Left renal pelvis (tissue), 4 donors: ENCODE results near the gene ADAMTSL5. TPM values are rescaled to one million over a fixed set of nuclear protein-coding genes. Genes with fewer than 3 reads are reported as not detected.

ENCODE experiments used
- DNase-seq, 4 donors: peaks; one replicate each; pipeline ENCODE4 v3.0.0-alpha.2; 2013; ENCODE audit warnings: low read depth in 4 of 4, low spot score in 3 of 4
- polyA plus RNA-seq, 4 donors: library from polyadenylated mRNA; unstranded; fragments of 120-200 nt; gene quantifications; one replicate each; pipeline ENCODE4 v1.2.1, GENCODE V29; 2013; ENCODE audit not compliant: insufficient read length in 4 of 4

The ADAMTSL5 gene
- polyA plus RNA-seq, 4 donors: 0.79 to 2.5 (median 0.96) TPM

DNA sequence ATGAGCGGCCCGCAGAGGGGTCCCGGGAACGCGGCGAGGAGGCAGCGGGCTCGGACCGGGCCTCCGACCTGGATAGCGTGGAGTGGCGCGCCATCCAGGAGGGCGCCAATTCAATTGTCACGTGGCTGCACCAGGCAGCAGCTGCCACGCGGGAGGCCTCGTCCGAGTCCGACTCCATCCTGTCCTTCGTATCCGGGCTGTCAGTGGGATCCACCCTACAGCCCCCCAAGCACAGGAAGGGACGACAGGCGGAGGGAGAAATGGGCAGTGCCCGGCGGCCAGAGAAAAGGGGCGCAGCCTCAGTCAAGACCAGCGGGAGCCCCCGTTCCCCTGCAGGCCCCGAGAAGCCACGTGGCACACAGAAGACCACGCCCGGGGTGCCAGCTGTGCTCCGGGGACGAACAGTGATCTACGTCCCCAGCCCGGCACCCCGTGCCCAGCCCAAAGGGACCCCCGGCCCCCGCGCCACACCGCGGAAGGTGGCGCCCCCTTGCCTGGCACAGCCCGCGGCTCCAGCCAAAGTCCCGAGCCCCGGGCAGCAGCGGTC, 44.5 kb downstream of the ADAMTSL5 start:
- no peak for DNase-seq

DNA sequence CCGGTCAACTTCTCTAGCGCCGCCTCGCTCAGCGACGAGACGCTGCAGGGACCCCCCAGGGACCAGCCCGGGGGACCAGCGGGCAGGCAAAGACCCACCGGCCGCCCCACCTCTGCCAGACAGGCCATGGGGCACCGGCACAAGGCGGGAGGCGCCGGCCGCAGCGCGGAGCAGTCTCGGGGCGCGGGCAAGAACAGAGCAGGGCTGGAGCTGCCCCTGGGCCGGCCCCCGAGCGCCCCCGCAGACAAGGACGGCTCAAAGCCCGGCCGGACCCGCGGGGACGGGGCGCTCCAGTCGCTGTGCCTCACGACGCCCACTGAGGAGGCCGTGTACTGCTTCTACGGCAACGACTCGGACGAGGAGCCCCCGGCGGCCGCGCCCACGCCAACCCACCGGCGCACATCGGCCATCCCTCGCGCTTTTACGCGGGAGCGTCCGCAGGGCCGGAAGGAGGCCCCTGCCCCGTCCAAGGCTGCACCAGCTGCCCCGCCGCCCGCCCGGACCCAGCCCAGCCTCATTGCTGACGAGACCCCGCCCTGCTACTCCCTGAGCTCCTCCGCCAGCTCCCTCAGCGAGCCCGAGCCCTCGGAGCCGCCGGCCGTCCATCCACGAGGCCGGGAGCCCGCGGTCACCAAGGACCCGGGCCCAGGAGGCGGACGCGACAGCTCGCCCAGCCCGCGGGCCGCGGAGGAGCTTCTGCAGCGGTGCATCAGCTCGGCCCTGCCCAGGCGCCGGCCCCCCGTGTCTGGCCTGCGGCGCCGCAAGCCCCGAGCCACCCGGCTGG, 45.1 kb downstream of the ADAMTSL5 start:
- no peak for DNase-seq

DNA sequence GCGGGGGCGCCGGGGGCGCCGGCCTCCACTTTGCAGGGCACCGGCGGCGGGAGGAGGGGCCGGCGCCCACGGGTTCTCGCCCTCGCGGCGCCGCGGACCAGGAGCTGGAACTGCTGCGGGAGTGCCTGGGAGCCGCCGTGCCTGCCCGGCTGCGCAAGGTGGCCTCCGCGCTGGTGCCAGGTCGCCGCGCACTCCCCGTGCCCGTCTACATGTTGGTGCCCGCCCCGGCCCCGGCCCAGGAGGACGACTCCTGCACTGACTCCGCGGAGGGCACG, 45.7 kb downstream of the ADAMTSL5 start:
- DNase-seq: no peak

DNA sequence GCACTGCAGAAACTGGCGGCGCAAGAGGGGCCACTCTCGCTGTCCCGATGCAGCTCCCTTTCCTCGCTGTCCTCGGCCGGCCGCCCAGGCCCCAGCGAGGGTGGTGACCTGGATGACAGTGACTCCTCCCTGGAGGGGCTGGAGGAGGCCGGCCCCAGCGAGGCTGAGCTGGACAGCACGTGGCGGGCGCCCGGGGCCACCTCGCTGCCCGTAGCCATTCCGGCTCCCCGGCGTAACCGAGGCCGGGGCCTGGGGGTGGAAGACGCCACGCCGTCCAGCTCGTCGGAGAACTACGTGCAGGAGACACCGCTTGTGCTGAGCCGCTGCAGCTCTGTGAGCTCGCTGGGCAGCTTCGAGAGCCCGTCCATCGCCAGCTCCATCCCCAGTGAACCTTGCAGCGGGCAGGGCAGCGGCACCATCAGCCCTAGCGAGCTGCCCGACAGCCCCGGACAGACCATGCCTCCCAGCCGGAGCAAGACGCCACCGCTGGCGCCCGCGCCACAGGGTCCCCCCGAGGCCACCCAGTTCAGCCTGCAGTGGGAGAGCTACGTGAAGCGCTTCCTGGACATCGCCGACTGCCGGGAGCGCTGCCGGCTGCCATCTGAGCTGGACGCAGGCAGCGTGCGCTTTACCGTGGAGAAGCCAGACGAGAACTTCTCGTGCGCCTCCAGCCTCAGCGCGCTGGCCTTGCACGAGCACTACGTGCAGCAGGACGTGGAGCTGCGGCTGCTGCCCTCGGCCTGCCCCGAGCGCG, 46.2 kb downstream of the ADAMTSL5 start:
- no peak for DNase-seq

DNA sequence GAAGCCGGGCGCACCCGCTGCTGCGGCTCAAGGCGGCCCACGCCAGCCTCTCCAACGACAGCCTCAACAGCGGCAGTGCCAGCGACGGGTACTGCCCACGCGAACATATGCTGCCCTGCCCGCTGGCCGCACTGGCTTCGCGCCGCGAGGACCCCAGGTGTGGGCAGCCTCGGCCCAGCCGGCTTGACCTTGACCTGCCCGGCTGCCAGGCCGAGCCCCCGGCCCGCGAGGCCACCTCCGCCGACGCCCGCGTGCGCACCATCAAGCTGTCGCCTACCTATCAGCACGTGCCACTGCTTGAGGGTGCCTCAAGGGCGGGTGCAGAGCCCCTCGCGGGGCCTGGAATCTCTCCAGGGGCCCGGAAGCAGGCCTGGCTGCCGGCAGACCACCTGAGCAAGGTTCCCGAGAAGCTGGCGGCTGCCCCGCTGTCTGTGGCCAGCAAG, 46.8 kb downstream of the ADAMTSL5 start:
- DNase-seq: no peak

DNA sequence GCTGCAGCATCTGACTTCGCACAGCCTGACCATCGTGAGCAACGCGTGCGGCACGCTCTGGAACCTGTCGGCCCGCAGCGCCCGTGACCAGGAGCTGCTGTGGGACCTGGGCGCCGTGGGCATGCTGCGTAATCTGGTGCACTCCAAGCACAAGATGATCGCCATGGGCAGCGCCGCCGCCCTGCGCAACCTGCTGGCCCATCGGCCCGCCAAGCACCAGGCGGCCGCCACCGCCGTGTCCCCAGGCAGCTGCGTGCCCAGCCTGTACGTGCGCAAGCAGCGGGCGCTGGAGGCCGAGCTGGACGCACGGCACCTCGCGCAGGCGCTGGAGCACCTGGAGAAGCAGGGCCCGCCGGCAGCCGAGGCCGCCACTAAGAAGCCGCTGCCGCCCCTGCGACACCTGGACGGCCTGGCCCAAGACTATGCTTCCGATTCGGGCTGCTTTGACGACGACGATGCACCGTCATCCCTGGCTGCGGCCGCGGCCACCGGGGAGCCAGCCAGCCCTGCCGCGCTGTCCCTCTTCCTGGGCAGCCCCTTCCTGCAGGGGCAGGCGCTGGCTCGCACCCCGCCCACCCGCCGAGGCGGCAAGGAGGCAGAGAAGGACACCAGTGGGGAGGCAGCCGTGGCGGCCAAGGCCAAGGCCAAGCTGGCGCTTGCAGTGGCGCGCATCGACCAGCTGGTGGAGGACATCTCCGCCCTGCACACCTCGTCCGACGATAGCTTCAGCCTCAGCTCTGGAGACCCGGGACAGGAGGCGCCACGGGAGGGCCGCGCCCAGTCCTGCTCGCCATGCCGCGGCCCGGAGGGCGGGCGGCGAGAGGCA, 47.4 kb downstream of the ADAMTSL5 start:
- no peak for DNase-seq

DNA sequence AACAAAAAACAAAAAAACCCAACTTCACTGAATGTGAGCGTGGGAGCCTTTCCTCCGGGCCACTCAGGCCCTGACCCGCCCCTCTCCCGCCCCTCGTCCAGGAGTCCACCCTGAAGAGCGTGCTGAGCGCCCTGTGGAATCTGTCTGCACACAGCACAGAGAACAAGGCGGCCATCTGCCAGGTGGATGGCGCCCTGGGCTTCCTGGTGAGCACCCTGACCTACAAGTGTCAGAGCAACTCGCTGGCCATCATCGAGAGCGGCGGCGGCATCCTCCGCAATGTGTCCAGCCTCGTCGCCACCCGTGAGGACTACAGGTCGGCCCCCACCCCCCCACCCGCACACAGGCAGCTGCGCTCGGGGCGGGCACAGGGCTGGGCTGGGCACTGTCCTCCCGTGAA, 51.0 kb downstream of the ADAMTSL5 start:
- DNase-seq: no peak

DNA sequence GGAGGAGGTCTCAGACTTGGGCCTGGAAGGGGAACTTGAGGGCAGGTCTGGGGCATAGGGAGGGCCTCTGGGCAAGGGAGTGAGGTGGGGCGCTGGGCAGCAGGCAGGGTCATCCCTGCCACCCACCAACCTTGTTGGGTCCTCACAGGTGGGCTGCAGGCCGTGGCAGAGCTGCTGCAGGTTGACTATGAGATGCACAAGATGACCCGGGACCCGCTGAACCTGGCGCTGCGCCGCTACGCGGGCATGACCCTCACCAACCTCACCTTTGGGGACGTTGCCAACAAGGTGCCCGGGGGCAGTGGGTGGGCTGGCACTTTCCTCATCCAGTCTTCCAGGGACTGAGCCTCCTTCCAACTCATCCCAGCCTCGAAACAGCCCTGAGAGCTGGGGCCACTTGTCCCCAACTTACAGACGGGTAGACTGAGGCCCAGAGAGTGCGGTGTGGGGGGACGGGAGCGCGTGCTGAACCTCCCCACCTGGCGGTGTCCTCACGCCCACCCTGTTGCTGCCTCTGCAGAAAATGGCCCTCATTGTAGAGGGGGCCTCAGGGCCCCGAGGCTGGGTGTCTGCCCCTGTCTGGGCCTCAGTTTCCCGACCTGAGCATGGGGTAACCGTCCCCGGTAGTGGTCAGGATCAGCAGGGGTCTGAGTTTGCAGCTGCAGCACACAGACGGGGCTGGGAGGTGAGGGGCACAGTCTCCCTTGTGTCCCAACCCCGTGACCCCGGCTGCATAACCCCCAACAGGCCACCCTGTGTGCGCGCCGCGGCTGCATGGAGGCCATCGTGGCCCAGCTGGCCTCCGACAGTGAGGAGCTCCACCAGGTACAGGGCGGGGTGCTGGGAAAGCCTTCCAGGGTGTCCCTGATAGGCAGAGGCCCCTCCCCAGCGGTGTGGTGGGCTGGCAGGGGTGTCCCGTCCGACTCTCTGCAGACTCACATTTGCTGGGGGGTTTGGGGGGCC, 52.5 kb downstream of the ADAMTSL5 start:
- DNase-seq: no peak

DNA sequence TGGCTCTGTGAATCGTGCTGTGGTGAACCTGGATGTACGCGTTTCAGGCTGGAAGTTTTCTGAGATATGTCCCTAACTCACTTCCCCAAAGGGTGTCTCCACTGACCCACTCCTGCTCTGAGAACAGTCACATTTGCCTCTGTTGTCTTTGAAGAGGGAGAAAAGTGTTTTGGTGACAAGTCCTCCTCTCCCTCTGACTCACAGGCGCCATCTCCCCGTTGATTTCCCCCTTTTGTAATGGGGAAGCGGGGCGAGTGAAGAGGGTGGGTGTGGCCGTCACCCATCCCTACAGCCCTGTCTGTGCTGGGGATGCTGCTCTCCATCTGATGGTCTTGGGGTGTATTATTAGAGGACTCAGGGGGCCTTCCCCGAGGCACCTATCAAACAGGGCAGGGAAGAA, 53.3 kb downstream of the ADAMTSL5 start:
- DNase-seq: no peak

DNA sequence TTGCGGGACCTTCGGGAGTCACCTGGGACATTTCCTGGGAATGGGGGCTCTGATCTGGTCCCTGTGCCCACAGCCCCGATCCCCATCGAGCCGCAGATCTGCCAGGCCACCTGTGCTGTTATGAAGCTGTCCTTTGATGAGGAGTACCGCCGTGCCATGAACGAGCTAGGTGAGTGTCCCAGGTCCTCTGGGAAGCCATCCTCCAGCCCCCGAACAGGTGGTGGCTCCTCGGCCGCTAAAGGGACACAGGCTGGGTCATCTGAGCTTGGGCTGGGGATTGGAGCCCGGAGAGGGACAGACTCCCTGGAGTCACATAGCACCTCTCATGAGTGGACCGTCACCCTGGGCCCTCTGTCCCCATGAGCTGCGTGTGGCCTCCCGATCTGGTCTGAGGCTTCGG, 54.9 kb downstream of the ADAMTSL5 start:
- DNase-seq: no peak

DNA sequence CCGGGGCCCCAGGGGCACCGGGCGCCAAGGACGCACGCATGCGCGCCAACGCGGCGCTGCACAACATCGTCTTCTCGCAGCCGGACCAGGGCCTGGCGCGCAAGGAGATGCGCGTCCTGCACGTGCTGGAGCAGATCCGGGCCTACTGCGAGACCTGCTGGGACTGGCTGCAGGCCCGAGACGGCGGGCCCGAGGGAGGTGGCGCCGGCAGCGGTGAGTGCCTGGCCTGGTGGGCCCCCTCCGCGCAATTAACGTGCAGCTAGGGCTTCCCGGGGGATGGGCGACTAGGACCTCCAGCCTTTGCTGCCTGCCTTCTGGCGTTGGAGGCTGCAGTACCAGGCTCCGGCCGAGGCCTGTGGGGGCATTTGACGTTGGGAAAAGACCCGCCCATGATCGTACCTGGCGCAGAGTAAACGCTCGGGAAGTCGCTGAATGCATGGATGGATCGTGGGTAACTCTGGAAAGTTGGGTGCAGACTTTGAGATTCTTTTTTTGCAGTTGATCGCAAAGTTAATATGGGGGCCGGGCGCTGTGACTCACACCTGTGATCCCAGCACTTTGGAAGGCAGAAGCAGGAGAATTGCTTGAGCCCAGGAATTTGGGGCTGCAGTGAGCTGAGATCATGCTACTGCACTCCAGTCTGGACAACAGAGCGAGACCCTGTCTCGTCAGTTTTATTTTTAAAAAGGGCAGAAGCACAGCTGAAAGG, 55.6 kb downstream of the ADAMTSL5 start:
- DNase-seq: no peak

DNA sequence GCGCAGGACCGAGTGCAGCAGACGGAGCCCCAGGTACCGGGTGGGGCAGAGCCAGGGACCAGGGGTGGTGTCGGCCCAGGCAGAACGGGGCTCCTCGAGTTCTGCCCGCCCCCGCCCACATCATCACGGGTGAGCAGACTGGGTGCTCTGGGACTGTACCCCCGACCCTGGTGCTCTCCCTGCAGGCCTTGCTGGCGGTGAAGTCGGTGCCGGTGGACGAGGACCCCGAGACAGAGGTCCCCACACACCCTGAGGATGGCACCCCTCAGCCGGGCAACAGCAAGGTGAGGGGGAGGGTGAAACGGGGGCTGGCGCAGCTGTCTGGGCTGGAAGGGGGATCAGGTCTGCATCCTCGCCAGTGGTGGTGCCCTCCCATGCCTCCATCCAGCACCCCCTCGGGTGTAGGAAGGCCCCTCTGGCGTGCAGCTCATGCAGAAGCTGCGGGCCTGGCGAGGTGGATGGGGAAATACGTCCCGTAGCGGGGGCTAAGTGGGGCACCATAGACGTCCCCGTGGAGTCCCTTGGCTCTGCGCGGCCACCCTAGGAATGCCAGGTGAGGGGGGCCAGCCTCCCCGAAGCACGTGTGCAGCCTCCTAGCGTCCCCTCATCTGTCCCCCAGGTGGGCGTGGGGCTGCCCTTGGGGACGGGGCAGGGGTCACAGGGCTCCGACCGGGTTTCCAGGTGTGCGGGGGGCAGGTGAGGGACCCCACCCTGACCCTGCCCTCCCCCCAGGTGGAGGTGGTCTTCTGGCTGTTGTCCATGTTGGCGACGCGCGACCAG, 56.5 kb downstream of the ADAMTSL5 start:
- DNase-seq: no peak

DNA sequence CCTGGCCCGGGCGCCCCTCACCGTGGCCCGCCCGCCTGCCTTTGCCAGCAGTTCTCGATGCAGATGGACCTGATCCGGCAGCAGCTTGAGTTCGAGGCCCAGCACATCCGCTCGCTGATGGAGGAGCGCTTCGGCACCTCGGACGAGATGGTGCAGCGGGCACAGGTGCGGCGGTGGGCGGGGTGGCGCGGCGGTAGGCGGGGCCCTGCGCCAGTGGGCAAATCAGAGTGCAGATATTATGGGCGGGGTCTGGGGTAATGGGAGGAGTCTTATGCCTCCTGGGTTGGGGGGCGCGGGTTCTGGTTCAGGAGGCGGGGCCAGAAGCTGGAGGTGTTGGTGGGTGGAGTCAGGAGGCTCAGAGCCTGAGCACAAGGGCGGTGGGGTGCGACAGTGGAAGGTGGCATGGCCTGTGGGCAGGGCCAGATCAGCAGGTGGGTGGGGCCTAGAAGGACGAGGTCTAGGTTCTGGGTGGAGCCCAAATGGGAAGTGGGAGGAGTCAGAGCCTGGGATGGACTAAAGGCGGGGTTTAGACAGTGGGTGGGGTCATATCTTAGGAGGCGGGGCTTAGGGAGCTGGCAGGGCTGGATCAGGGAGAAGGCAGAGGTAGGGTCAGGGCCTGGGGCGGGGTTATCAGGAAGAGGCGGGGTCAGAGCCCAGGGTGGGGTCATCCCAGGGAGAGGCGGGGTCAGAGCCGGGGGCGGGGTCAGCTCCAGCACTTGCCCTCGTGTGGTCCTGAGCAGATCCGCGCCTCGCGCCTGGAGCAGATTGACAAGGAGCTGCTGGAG, 57.3 kb downstream of the ADAMTSL5 start:
- no peak for DNase-seq

Other genes starting within 250 kb of the ADAMTSL5 start
- 100 to 1,000 TPM; 704 to 940 (median 807) TPM for gene CIRBP, start 243.7 kb downstream of the ADAMTSL5 start, polyA plus RNA-seq
- gene FAM174C, start 237.5 kb downstream of the ADAMTSL5 start, polyA plus RNA-seq: 10 to 100 TPM; 13.3 to 29.7 (median 15.8) TPM
- 1 to 10 TPM; 1.8 to 4.6 (median 3.1) TPM for gene EFNA2, start 227.1 kb downstream of the ADAMTSL5 start, polyA plus RNA-seq
- gene NDUFS7, start 129.1 kb downstream of the ADAMTSL5 start, polyA plus RNA-seq: 10 to 100 TPM; 32.0 to 90.9 (median 46.4) TPM
- 10 to 100 TPM; 24.2 to 37.3 (median 30.3) TPM for gene GAMT, start 111.5 kb downstream of the ADAMTSL5 start, polyA plus RNA-seq
- gene DAZAP1, start 105.4 kb downstream of the ADAMTSL5 start, polyA plus RNA-seq: 100 to 1,000 TPM in 1 of 4 donors, 10 to 100 TPM in 3; 61.7 to 103 (median 80.9) TPM
- 100 to 1,000 TPM; 544 to 886 (median 605) TPM for gene RPS15, start 74.6 kb downstream of the ADAMTSL5 start, polyA plus RNA-seq
- gene APC2, start 62.9 kb downstream of the ADAMTSL5 start, polyA plus RNA-seq: 1 to 10 TPM; 1.0 to 1.5 (median 1.2) TPM
- 10 to 100 TPM; 16.5 to 37.0 (median 21.9) TPM for gene C19orf25, start 33.8 kb downstream of the ADAMTSL5 start, polyA plus RNA-seq
- gene PCSK4, start 22.7 kb downstream of the ADAMTSL5 start, polyA plus RNA-seq: 1 to 10 TPM; 2.1 to 9.8 (median 5.2) TPM
- 10 to 100 TPM in 2 of 4 donors, 1 to 10 TPM in 2; 2.2 to 23.5 (median 14.0) TPM for gene REEP6, start 21.8 kb downstream of the ADAMTSL5 start, polyA plus RNA-seq
- under 1 TPM; 0.11 to 0.70 (median 0.35) TPM for gene PLK5, start 11.1 kb upstream of the ADAMTSL5 start, polyA plus RNA-seq
- gene MEX3D, start 55.3 kb upstream of the ADAMTSL5 start, polyA plus RNA-seq: 10 to 100 TPM; 21.8 to 33.4 (median 31.2) TPM
- 10 to 100 TPM; 43.1 to 80.9 (median 44.9) TPM for gene MBD3, start 79.8 kb upstream of the ADAMTSL5 start, polyA plus RNA-seq
- 100 to 1,000 TPM in 2 of 4 donors, 10 to 100 TPM in 2; 86.3 to 159 (median 107) TPM for gene UQCR11, start 92.4 kb upstream of the ADAMTSL5 start, polyA plus RNA-seq
- 100 to 1,000 TPM; 104 to 127 (median 108) TPM for gene TCF3, start 139.6 kb upstream of the ADAMTSL5 start, polyA plus RNA-seq
- under 1 TPM in 3 of 4 donors, not detected in 1; 0.03 to 0.05 (median 0.03) TPM for gene ONECUT3, start 240.5 kb upstream of the ADAMTSL5 start, polyA plus RNA-seq